ENCODE results near the gene MTFP1.

- TF ChIP-seq CTCF (IDR thresholded peaks at IDR 0.05 in 8 of 11, conservative IDR thresholded peaks at IDR 0.05 in 3 of 11) (no peak), POLR2AphosphoS5 (IDR thresholded peaks at IDR 0.05) (no peak), POLR2A (IDR thresholded peaks at IDR 0.05) (no peak)
Observed at GRCh38 chr22:30438559-30438958, 13.0 kb downstream of the MTFP1 start.

All from spleen (tissue), 7 donors.